Liver (tissue), 9 donors: ENCODE data around the gene POLR3A. TPM values are rescaled to one million over a fixed set of nuclear protein-coding genes. Genes with fewer than 3 reads are reported as not detected.

ENCODE experiments used
- DNase-seq: peaks from one replicate; pipeline ENCODE4 v3.0.0-alpha.2; 2017; ENCODE audit warnings: low spot score
- H3K27ac ChIP-seq, 2 donors: one replicate each; pipeline ENCODE4 v1.7.0; 2013; ENCODE audit warnings: inconsistent platforms in 2 of 2, low read length in 2 of 2, control low read depth in 1 of 2, low read depth in 1 of 2, mild to moderate bottlenecking in 1 of 2
- H3K27me3 ChIP-seq, 4 donors: one replicate each; pipeline versions ENCODE4 v1.6.1 to v1.7.0; 2013; ENCODE audit warnings: low read length in 3 of 4, inconsistent platforms in 1 of 4, mild to moderate bottlenecking in 1 of 4, moderate library complexity in 1 of 4; ENCODE audit not compliant: control insufficient read depth in 4 of 4, insufficient read depth in 4 of 4
- H3K36me3 ChIP-seq, 4 donors: one replicate each; pipeline versions ENCODE4 v1.6.1 to v1.7.0; 2013; ENCODE audit warnings: low read length in 3 of 4, mild to moderate bottlenecking in 3 of 4, low read depth in 1 of 4, moderate library complexity in 1 of 4; ENCODE audit not compliant: control insufficient read depth in 4 of 4, insufficient read depth in 3 of 4
- H3K4me1 ChIP-seq, 4 donors: one replicate each; pipeline versions ENCODE4 v1.6.1 to v1.7.0; 2013; ENCODE audit warnings: low read length in 3 of 4, mild to moderate bottlenecking in 3 of 4, moderate library complexity in 1 of 4; ENCODE audit not compliant: control insufficient read depth in 4 of 4, insufficient read depth in 4 of 4
- H3K4me3 ChIP-seq, 3 donors: one replicate each; pipeline versions ENCODE4 v1.6.1 to v1.7.0; 2013; ENCODE audit warnings: low read length in 3 of 3, control low read depth in 1 of 3, low read depth in 1 of 3, mild to moderate bottlenecking in 1 of 3
- H3K9ac ChIP-seq, 2 donors: one replicate each; pipeline ENCODE4 v1.7.0; 2013; ENCODE audit warnings: low read length in 2 of 2, mild to moderate bottlenecking in 2 of 2, moderate library complexity in 2 of 2, control low read depth in 1 of 2, low read depth in 1 of 2
- H3K9me3 ChIP-seq, 4 donors: one replicate each; pipeline versions ENCODE4 v1.6.1 to v1.7.0; 2013; ENCODE audit warnings: low read length in 3 of 4; ENCODE audit not compliant: control insufficient read depth in 4 of 4
- EGR1 ChIP-seq, 2 donors: IDR thresholded peaks; 2 replicates each; pipeline ENCODE4 v1.6.1; 2016 to 2018; ENCODE audit warnings: antibody characterized with exemption in 2 of 2, low read depth in 2 of 2
- FOXA1 ChIP-seq: IDR thresholded peaks from 2 replicates; pipeline ENCODE4 v1.6.1; 2016; ENCODE audit warnings: antibody characterized with exemption
- FOXA2 ChIP-seq: IDR thresholded peaks from 2 replicates; pipeline ENCODE4 v1.6.1; 2016; ENCODE audit warnings: antibody characterized with exemption
- GABPA ChIP-seq, 2 donors: IDR thresholded peaks in 1 of 2; conservative IDR thresholded peaks in 1 of 2; 2 replicates each; pipeline ENCODE4 v1.6.1; 2016; ENCODE audit warnings: antibody characterized with exemption in 2 of 2, mild to moderate bottlenecking in 1 of 2, moderate library complexity in 1 of 2
- HNF4A ChIP-seq, 2 donors: conservative IDR thresholded peaks; 2 replicates each; pipeline ENCODE4 v1.6.1; 2016; ENCODE audit warnings: antibody characterized with exemption in 2 of 2, mild to moderate bottlenecking in 2 of 2
- HNF4G ChIP-seq: IDR thresholded peaks from 2 replicates; pipeline ENCODE4 v1.6.1; 2016; ENCODE audit warnings: antibody characterized with exemption
- JUND ChIP-seq, 2 donors: IDR thresholded peaks; 2 replicates each; pipeline ENCODE4 v1.6.1; 2016; ENCODE audit warnings: antibody characterized with exemption in 2 of 2
- MAX ChIP-seq: IDR thresholded peaks from 2 replicates; pipeline ENCODE4 v1.6.1; 2016; ENCODE audit warnings: antibody characterized with exemption
- NR2F2 ChIP-seq: IDR thresholded peaks from 2 replicates; pipeline ENCODE4 v1.6.1; 2016; ENCODE audit warnings: antibody characterized with exemption
- RAD21 ChIP-seq, 2 donors: IDR thresholded peaks; 2 replicates each; pipeline ENCODE4 v1.6.1; 2016; ENCODE audit warnings: antibody characterized with exemption in 2 of 2, mild to moderate bottlenecking in 2 of 2
- REST ChIP-seq: IDR thresholded peaks from 2 replicates; pipeline ENCODE4 v1.6.1; 2016; ENCODE audit warnings: antibody characterized with exemption, mild to moderate bottlenecking
- RXRA ChIP-seq, 2 donors: IDR thresholded peaks; 2 replicates each; pipeline ENCODE4 v1.6.1; 2017 to 2018; ENCODE audit warnings: antibody characterized with exemption in 2 of 2, mild to moderate bottlenecking in 1 of 2
- SP1 ChIP-seq: IDR thresholded peaks from 2 replicates; pipeline ENCODE4 v1.6.1; 2018; ENCODE audit warnings: antibody characterized with exemption, mild to moderate bottlenecking
- TAF1 ChIP-seq: conservative IDR thresholded peaks from 2 replicates; pipeline ENCODE4 v1.6.1; 2016; ENCODE audit warnings: antibody characterized with exemption, mild to moderate bottlenecking
- YY1 ChIP-seq: IDR thresholded peaks from 2 replicates; pipeline ENCODE4 v1.6.1; 2016; ENCODE audit warnings: antibody characterized with exemption, mild to moderate bottlenecking
- WGBS: extraction: QIAGEN DNeasy Blood & Tissue Kit; methylation state at CpG from one replicate; pipeline ENCODE4 v1.1.7; 2013; 5-methylcytosine and 5-hydroxymethylcytosine counted together
- polyA plus RNA-seq, 2 donors: library from polyadenylated mRNA; stranded (reverse) in 1 of 2; unstranded in 1 of 2; fragments of 200-250 nt in 1 of 2; fragments of >200 nt in 1 of 2; fragmentation: Nextera tagmentation in 1 of 2; extraction: Ambion mirVana in 1 of 2; gene quantifications; one replicate each; pipeline versions ENCODE4 v1.2.1 to v1.2.3, GENCODE V29; 2013 to 2015
- total RNA-seq, 2 donors: library from RNA; depleted of rRNA; stranded (reverse); fragments of >200 nt; gene quantifications; one replicate each; pipeline ENCODE4 v1.2.3, GENCODE V29; 2014
- TF ChIP-seq, protein P1 (sequence below): fragments of 150-350 bp; IDR thresholded peaks from 2 replicates; pipeline ENCODE4 v1.5.1; 2017; ENCODE audit warnings: improper control_type of control experiment, low read depth, low read length; ENCODE audit not compliant: missing input control
- TF ChIP-seq, protein P2 (sequence below): IDR thresholded peaks from 2 replicates; pipeline ENCODE4 v1.6.1; 2016; ENCODE audit warnings: antibody characterized with exemption
- TF ChIP-seq, protein P3 (sequence below): IDR thresholded peaks from 2 replicates; pipeline ENCODE4 v1.6.1; 2016; ENCODE audit warnings: antibody characterized with exemption
- donor health status: healthy.
- donor health status: healthy.
- donor health status: healthy.
- donor health status: healthy.
- donor health status: healthy.

The POLR3A gene
- total and polyA plus RNA-seq, 4 donors = 3.2 to 9.6 (median 5.5) TPM

GRCh38 chr10:78072504-78072903, 43.2 kb upstream of the POLR3A start:
- H3K9me3 ChIP-seq = no peaks in the 10 kb centered on the region

GRCh38 chr10:78071857-78072179, 42.5 kb upstream of the POLR3A start:
- Histone ChIP-seq H3K9ac (no peak overlapping the region), H3K9me3 (no peaks in the 10 kb centered on the region), H3K27ac (no peak overlapping the region), H3K27me3 (no peaks in the 10 kb centered on the region), H3K36me3 (no peaks in the 10 kb centered on the region), H3K4me3 (no peak overlapping the region), H3K4me1 (no peaks in the 10 kb centered on the region)
- DNase-seq = no peak
- TF ChIP-seq NR2F2 = no peak
- no peak for TF ChIP-seq EGR1 (IDR thresholded peaks at IDR 0.05; ENCODE audit: low read depth in 2 of 2)
- no peak for TF ChIP-seq RAD21 (IDR thresholded peaks at IDR 0.05)
- no peak for TF ChIP-seq HNF4G
- TF ChIP-seq, protein P1, sequence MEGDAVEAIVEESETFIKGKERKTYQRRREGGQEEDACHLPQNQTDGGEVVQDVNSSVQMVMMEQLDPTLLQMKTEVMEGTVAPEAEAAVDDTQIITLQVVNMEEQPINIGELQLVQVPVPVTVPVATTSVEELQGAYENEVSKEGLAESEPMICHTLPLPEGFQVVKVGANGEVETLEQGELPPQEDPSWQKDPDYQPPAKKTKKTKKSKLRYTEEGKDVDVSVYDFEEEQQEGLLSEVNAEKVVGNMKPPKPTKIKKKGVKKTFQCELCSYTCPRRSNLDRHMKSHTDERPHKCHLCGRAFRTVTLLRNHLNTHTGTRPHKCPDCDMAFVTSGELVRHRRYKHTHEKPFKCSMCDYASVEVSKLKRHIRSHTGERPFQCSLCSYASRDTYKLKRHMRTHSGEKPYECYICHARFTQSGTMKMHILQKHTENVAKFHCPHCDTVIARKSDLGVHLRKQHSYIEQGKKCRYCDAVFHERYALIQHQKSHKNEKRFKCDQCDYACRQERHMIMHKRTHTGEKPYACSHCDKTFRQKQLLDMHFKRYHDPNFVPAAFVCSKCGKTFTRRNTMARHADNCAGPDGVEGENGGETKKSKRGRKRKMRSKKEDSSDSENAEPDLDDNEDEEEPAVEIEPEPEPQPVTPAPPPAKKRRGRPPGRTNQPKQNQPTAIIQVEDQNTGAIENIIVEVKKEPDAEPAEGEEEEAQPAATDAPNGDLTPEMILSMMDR = no peak
- no peak for TF ChIP-seq JUND (IDR thresholded peaks at IDR 0.05)
- TF ChIP-seq, protein P2, sequence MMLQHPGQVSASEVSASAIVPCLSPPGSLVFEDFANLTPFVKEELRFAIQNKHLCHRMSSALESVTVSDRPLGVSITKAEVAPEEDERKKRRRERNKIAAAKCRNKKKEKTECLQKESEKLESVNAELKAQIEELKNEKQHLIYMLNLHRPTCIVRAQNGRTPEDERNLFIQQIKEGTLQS = no peak
- no peak for TF ChIP-seq FOXA1
- TF ChIP-seq GABPA (IDR thresholded peaks at IDR 0.05 in 1 of 2, conservative IDR thresholded peaks at IDR 0.05 in 1 of 2) = no peak
- no peak for TF ChIP-seq YY1
- no peak for TF ChIP-seq MAX
- no peak for TF ChIP-seq RXRA (IDR thresholded peaks at IDR 0.05)
- no peak for TF ChIP-seq TAF1
- no peak for TF ChIP-seq FOXA2
- TF ChIP-seq SP1 = no peak
- no peak for TF ChIP-seq REST
- no peak for TF ChIP-seq HNF4A (conservative IDR thresholded peaks at IDR 0.05)
- TF ChIP-seq, protein P3, sequence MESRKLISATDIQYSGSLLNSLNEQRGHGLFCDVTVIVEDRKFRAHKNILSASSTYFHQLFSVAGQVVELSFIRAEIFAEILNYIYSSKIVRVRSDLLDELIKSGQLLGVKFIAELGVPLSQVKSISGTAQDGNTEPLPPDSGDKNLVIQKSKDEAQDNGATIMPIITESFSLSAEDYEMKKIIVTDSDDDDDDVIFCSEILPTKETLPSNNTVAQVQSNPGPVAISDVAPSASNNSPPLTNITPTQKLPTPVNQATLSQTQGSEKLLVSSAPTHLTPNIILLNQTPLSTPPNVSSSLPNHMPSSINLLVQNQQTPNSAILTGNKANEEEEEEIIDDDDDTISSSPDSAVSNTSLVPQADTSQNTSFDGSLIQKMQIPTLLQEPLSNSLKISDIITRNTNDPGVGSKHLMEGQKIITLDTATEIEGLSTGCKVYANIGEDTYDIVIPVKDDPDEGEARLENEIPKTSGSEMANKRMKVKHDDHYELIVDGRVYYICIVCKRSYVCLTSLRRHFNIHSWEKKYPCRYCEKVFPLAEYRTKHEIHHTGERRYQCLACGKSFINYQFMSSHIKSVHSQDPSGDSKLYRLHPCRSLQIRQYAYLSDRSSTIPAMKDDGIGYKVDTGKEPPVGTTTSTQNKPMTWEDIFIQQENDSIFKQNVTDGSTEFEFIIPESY = no peak
- 89% methylated on average over 4 of the region's 4 CpGs for WGBS

More at GRCh38 chr10:78072504-78072903, 43.2 kb upstream of the POLR3A start:
- Histone ChIP-seq H3K9ac (no peak overlapping the region), H3K36me3 (no peaks in the 10 kb centered on the region), H3K27ac (no peak overlapping the region), H3K4me3 (no peak overlapping the region), H3K4me1 (no peaks in the 10 kb centered on the region), H3K27me3 (no peaks in the 10 kb centered on the region)
- TF ChIP-seq HNF4A (conservative IDR thresholded peaks at IDR 0.05) (no peak), RXRA (IDR thresholded peaks at IDR 0.05) (no peak)
- TF ChIP-seq, protein P3 = no peak
- TF ChIP-seq, protein P2 = no peak
- DNase-seq = no peak
